ENCODE data around the gene GPR52.
"Not testable (repeated sequence)": the region's sequence is repeated elsewhere in the genome, so short reads cannot be mapped to it uniquely, and the experiment has no call there.

The GPR52 gene

GRCh38 chr1:174447866-174448530, at the start of gene GPR52:
Gene GPR52, plus strand, starts transcription at chr1:174447964. Its CDS starts 148 bp downstream, at chr1:174448112.
- no peaks in the 10 kb centered on the region for H3K9me3 Mint-ChIP-seq
- ATAC-seq (replicated peaks) (no peak), DNase-seq (no peak)
- H3K36me3 Mint-ChIP-seq, result peaks cover 2 to 25% of the 10 kb centered on the region in 2 donors
- H3K27ac Mint-ChIP-seq, result no peak within 1 kb of the TSS
- H3K27me3 Mint-ChIP-seq, result no peaks in the 10 kb centered on the region
- H3K4me1 Mint-ChIP-seq, result peaks cover 8 to 9% of the 10 kb centered on the region in 2 donors
- no peak within 1 kb of the TSS for H3K4me3 Mint-ChIP-seq

- no peak for DNase-seq
- Mint-ChIP-seq H3K27ac (no peak overlapping the region), H3K9me3 (peaks cover 4 to 7% of the 10 kb centered on the region in 2 donors), H3K27me3 (no peaks in the 10 kb centered on the region), H3K4me1 (peaks cover 1 to 5% of the 10 kb centered on the region in 2 donors), H3K4me3 (no peak overlapping the region), H3K36me3 (peaks cover 44 to 53% of the 10 kb centered on the region in 2 donors)
- peak in 1 of 2 donors; percentile 43 for ATAC-seq (replicated peaks)
These were observed 49.5 kb upstream of the GPR52 start for GRCh38 chr1:174398246-174398645.

- peaks cover 37 to 46% of the 10 kb centered on the region in 2 donors for H3K36me3 Mint-ChIP-seq
- H3K27ac Mint-ChIP-seq, result peak overlapping the region; percentile 9
- DNase-seq (no peak), ATAC-seq (replicated peaks) (no peak)
- no peaks in the 10 kb centered on the region for H3K27me3 Mint-ChIP-seq
- H3K9me3 Mint-ChIP-seq, result peaks cover 4 to 7% of the 10 kb centered on the region in 2 donors
- H3K4me3 Mint-ChIP-seq, result no peak overlapping the region
- H3K4me1 Mint-ChIP-seq, result peaks cover 1 to 5% of the 10 kb centered on the region in 2 donors
These were observed 48.6 kb upstream of the GPR52 start for GRCh38 chr1:174399211-174399610.

GRCh38 chr1:174401075-174401474, 46.7 kb upstream of the GPR52 start:
- H3K4me3 Mint-ChIP-seq, result no peak overlapping the region

GRCh38 chr1:174405219-174405618, 42.5 kb upstream of the GPR52 start:
- Mint-ChIP-seq H3K9me3 (peaks cover 4 to 6% of the 10 kb centered on the region in 2 donors), H3K4me3 (no peak overlapping the region), H3K27me3 (no peaks in the 10 kb centered on the region), H3K4me1 (peaks cover 10 to 11% of the 10 kb centered on the region in 2 donors), H3K27ac (no peak overlapping the region), H3K36me3 (peaks cover 24 to 37% of the 10 kb centered on the region in 2 donors)
- ATAC-seq (replicated peaks) (no peak), DNase-seq (no peak)

More at GRCh38 chr1:174401075-174401474, 46.7 kb upstream of the GPR52 start:
- Mint-ChIP-seq H3K27me3 (no peaks in the 10 kb centered on the region), H3K36me3 (peaks cover 37 to 46% of the 10 kb centered on the region in 2 donors), H3K9me3 (peaks cover 4 to 7% of the 10 kb centered on the region in 2 donors), H3K4me1 (peaks cover 1 to 5% of the 10 kb centered on the region in 2 donors), H3K27ac (no peak overlapping the region)
- no peak for DNase-seq
- ATAC-seq (replicated peaks), result no peak

- Mint-ChIP-seq H3K27ac (no peak overlapping the region), H3K4me3 (no peak overlapping the region), H3K27me3 (no peaks in the 10 kb centered on the region), H3K9me3 (peaks cover 6 to 7% of the 10 kb centered on the region in 2 donors), H3K36me3 (peaks cover 28 to 35% of the 10 kb centered on the region in 2 donors), H3K4me1 (peaks cover 11 to 20% of the 10 kb centered on the region in 2 donors)
- DNase-seq (no peak), ATAC-seq (replicated peaks) (no peak)
These were observed 41.3 kb upstream of the GPR52 start for GRCh38 chr1:174406421-174406820.

- Mint-ChIP-seq H3K27me3 (no peaks in the 10 kb centered on the region), H3K36me3 (peaks cover 35 to 41% of the 10 kb centered on the region in 2 donors), H3K27ac (no peak overlapping the region), H3K4me3 (no peak overlapping the region), H3K4me1 (peaks cover 16 to 31% of the 10 kb centered on the region in 2 donors), H3K9me3 (peaks cover 12 to 15% of the 10 kb centered on the region in 2 donors)
- no peak for DNase-seq
- no peak for ATAC-seq (replicated peaks)
These were observed 40.1 kb upstream of the GPR52 start for GRCh38 chr1:174407665-174408064.

- Mint-ChIP-seq H3K27me3 (no peaks in the 10 kb centered on the region), H3K4me3 (no peak overlapping the region)
These were observed 39.6 kb upstream of the GPR52 start for GRCh38 chr1:174408146-174408545.

GRCh38 chr1:174409801-174410200, 38.0 kb upstream of the GPR52 start:
- peaks cover 23 to 43% of the 10 kb centered on the region in 2 donors for H3K4me1 Mint-ChIP-seq
- not testable (repeated sequence) for H3K27ac Mint-ChIP-seq; ATAC-seq (replicated peaks); H3K4me3 Mint-ChIP-seq; DNase-seq; H3K27me3 Mint-ChIP-seq
- peaks cover 12 to 15% of the 10 kb centered on the region in 2 donors for H3K9me3 Mint-ChIP-seq
- H3K36me3 Mint-ChIP-seq, result peaks cover 29 to 44% of the 10 kb centered on the region in 2 donors

More at GRCh38 chr1:174408146-174408545, 39.6 kb upstream of the GPR52 start:
- H3K36me3 Mint-ChIP-seq, result peaks cover 31 to 37% of the 10 kb centered on the region in 2 donors
- peaks cover 16 to 31% of the 10 kb centered on the region in 2 donors for H3K4me1 Mint-ChIP-seq
- ATAC-seq (replicated peaks), result no peak
- no peak for DNase-seq
- H3K27ac Mint-ChIP-seq, result no peak overlapping the region
- peaks cover 12 to 15% of the 10 kb centered on the region in 2 donors for H3K9me3 Mint-ChIP-seq

GRCh38 chr1:174413632-174414031, 34.1 kb upstream of the GPR52 start:
- Mint-ChIP-seq H3K4me3 (peak overlapping the region in 1 of 2 donors; percentile 29), H3K27me3 (no peaks in the 10 kb centered on the region), H3K9me3 (peaks cover 12 to 15% of the 10 kb centered on the region in 2 donors), H3K4me1 (peaks cover 18 to 37% of the 10 kb centered on the region in 2 donors), H3K36me3 (peaks cover 28 to 38% of the 10 kb centered on the region in 2 donors), H3K27ac (no peak overlapping the region)
- ATAC-seq (replicated peaks) (no peak), DNase-seq (no peak)

- no peaks in the 10 kb centered on the region for H3K27me3 Mint-ChIP-seq
- no peak overlapping the region for H3K27ac Mint-ChIP-seq
- peaks cover 16 to 33% of the 10 kb centered on the region in 2 donors for H3K4me1 Mint-ChIP-seq
- peaks cover 23 to 33% of the 10 kb centered on the region in 2 donors for H3K36me3 Mint-ChIP-seq
- H3K9me3 Mint-ChIP-seq, result peaks cover 12 to 15% of the 10 kb centered on the region in 2 donors
- ATAC-seq (replicated peaks) (no peak), DNase-seq (no peak)
- H3K4me3 Mint-ChIP-seq, result peak overlapping the region in 1 of 2 donors; percentile 52
These were observed 33.6 kb upstream of the GPR52 start for GRCh38 chr1:174414203-174414602.

- no peak overlapping the region for H3K4me3 Mint-ChIP-seq
- H3K27me3 Mint-ChIP-seq, result no peaks in the 10 kb centered on the region
- H3K4me1 Mint-ChIP-seq, result peaks cover 15 to 33% of the 10 kb centered on the region in 2 donors
- no peak for ATAC-seq (replicated peaks)
- H3K27ac Mint-ChIP-seq, result no peak overlapping the region
- DNase-seq, result no peak
- H3K9me3 Mint-ChIP-seq, result peaks cover 7 to 12% of the 10 kb centered on the region in 2 donors
- H3K36me3 Mint-ChIP-seq, result peaks cover 18 to 28% of the 10 kb centered on the region in 2 donors
These were observed 32.3 kb upstream of the GPR52 start for GRCh38 chr1:174415506-174415905.

GRCh38 chr1:174417921-174418320, 29.8 kb upstream of the GPR52 start:
- H3K27ac Mint-ChIP-seq, result no peak overlapping the region
- ATAC-seq (replicated peaks), result no peak
- H3K27me3 Mint-ChIP-seq, result no peaks in the 10 kb centered on the region
- DNase-seq, result no peak
- H3K36me3 Mint-ChIP-seq, result peaks cover 9 to 18% of the 10 kb centered on the region in 2 donors
- H3K4me3 Mint-ChIP-seq, result no peak overlapping the region
- no peaks in the 10 kb centered on the region for H3K9me3 Mint-ChIP-seq
- H3K4me1 Mint-ChIP-seq, result peaks cover 9 to 12% of the 10 kb centered on the region in 2 donors

GRCh38 chr1:174425121-174425520, 22.6 kb upstream of the GPR52 start:
- ATAC-seq (replicated peaks) (no peak), DNase-seq (no peak)
- peaks cover 9 to 10% of the 10 kb centered on the region in 2 donors for H3K36me3 Mint-ChIP-seq
- H3K4me1 Mint-ChIP-seq, result peaks cover 4 to 7% of the 10 kb centered on the region in 2 donors
- no peaks in the 10 kb centered on the region for H3K27me3 Mint-ChIP-seq
- H3K4me3 Mint-ChIP-seq, result no peak overlapping the region
- H3K9me3 Mint-ChIP-seq, result no peaks in the 10 kb centered on the region
- no peak overlapping the region for H3K27ac Mint-ChIP-seq

GRCh38 chr1:174426153-174426552, 21.6 kb upstream of the GPR52 start:
- no peak for ATAC-seq (replicated peaks)
- H3K9me3 Mint-ChIP-seq, result no peaks in the 10 kb centered on the region
- no peak overlapping the region for H3K4me3 Mint-ChIP-seq

More at GRCh38 chr1:174426153-174426552, 21.6 kb upstream of the GPR52 start:
- peaks cover 5 to 6% of the 10 kb centered on the region in 2 donors for H3K36me3 Mint-ChIP-seq
- peaks cover 4 to 7% of the 10 kb centered on the region in 2 donors for H3K4me1 Mint-ChIP-seq
- DNase-seq, result no peak
- H3K27ac Mint-ChIP-seq, result no peak overlapping the region
- H3K27me3 Mint-ChIP-seq, result no peaks in the 10 kb centered on the region

All from stimulated activated naive B cell treated with anti-CD40 and anti-IgM and Interleukin-4, amounts not matched to agents 10 μg/mL and 1 μg/mL and 100 μg/mL, for 72 hours (primary cell).